RWPE2 (cell line): Measurements from ENCODE around the gene HLTF.
"Not testable (repeated sequence)": the region's sequence is repeated elsewhere in the genome, so short reads cannot be mapped to it uniquely, and the experiment has no call there.

Experiments
- ATAC-seq: fragments of 200-7000 bp; cut with Tn5 transposase; 3 replicates; pipeline ENCODE4 v1.9.1; 2021; ENCODE audit warnings: low read depth
- DNase-seq: peaks from one replicate; pipeline ENCODE4 v3.0.0-alpha.2; 2020; ENCODE audit warnings: low spot score
- H3K27ac ChIP-seq: fragments of 450-650 bp; 2 replicates; pipeline ENCODE4 v1.5.1; 2017; ENCODE audit warnings: mild to moderate bottlenecking; ENCODE audit not compliant: poor library complexity, severe bottlenecking
- H3K27me3 ChIP-seq: fragments of 250-450 bp; sonication (Bioruptor Pico); 2 replicates; pipeline ENCODE4 v1.5.1; 2021; ENCODE audit warnings: mild to moderate bottlenecking, moderate library complexity; ENCODE audit not compliant: insufficient read depth, poor library complexity, severe bottlenecking
- H3K36me3 ChIP-seq: fragments of 250-450 bp; sonication (Bioruptor Pico); 2 replicates; pipeline ENCODE4 v1.5.1; 2020; ENCODE audit warnings: low read depth, mild to moderate bottlenecking, moderate library complexity
- H3K4me1 ChIP-seq: fragments of 250-450 bp; sonication (Bioruptor Pico); 2 replicates; pipeline ENCODE4 v1.5.1; 2021; ENCODE audit warnings: mild to moderate bottlenecking, moderate library complexity; ENCODE audit not compliant: insufficient read depth, poor library complexity, severe bottlenecking
- H3K4me3 ChIP-seq: fragments of 250-450 bp; sonication (Bioruptor Pico); 2 replicates; pipeline ENCODE4 v1.5.1; 2021; ENCODE audit warnings: mild to moderate bottlenecking, moderate library complexity; ENCODE audit not compliant: severe bottlenecking
- H3K9me3 ChIP-seq: fragments of 250-450 bp; sonication (Bioruptor Pico); 2 replicates; pipeline ENCODE4 v1.5.1; 2021; ENCODE audit warnings: mild to moderate bottlenecking, moderate library complexity; ENCODE audit not compliant: severe bottlenecking
- CTCF ChIP-seq: fragments of 450-650 bp; IDR thresholded peaks from one replicate; pipeline ENCODE4 v1.5.1; 2017; ENCODE audit warnings: mild to moderate bottlenecking, moderate library complexity; ENCODE audit not compliant: poor library complexity, severe bottlenecking

Gene HLTF

GRCh38 chr3:148991219-148992026 lies 94.9 kb downstream of the HLTF start, which contains the start of gene GYG1:
GYG1 (plus strand) TSS chr3:148991540; CDS start chr3:148991641, 101 bp downstream.
- Histone ChIP-seq H3K4me1 (no peaks in the 10 kb centered on the region), H3K9me3 (no peaks in the 10 kb centered on the region), H3K36me3 (peaks cover 17% of the 10 kb centered on the region), H3K27me3 (no peaks in the 10 kb centered on the region), H3K4me3 (peak within 1 kb of the TSS; percentile 79), H3K27ac (peak within 1 kb of the TSS; percentile 37)
- TF ChIP-seq CTCF: peak; percentile 54
- ATAC-seq (peak; percentile 88), DNase-seq (peak; percentile 73)

- no peaks in the 10 kb centered on the region for H3K9me3 ChIP-seq
- 0 out of 2 replicates have a peak, but pooled peaks cover 6% of the 10 kb centered on the region for H3K36me3 ChIP-seq
- no peak overlapping the region for H3K27ac ChIP-seq
- ATAC-seq: no peak
- no peak overlapping the region for H3K4me3 ChIP-seq
- no peaks in the 10 kb centered on the region for H3K4me1 ChIP-seq
- no peaks in the 10 kb centered on the region for H3K27me3 ChIP-seq
- no peak for TF ChIP-seq CTCF
- no peak for DNase-seq
Measured at GRCh38 chr3:148990236-148990635, 96.1 kb downstream of the HLTF start.

GRCh38 chr3:148987551-148987950 lies 98.8 kb downstream of the HLTF start:
- ATAC-seq, H3K4me3 ChIP-seq, H3K4me1 ChIP-seq, DNase-seq, H3K27me3 ChIP-seq, H3K27ac ChIP-seq, H3K9me3 ChIP-seq, H3K36me3 ChIP-seq: not testable (repeated sequence)

- no peak for ATAC-seq
- no peak for TF ChIP-seq CTCF
- H3K9me3 ChIP-seq: no peaks in the 10 kb centered on the region
Measured at GRCh38 chr3:148981273-148981672, 105.1 kb downstream of the HLTF start.

More at GRCh38 chr3:148981273-148981672, 105.1 kb downstream of the HLTF start:
- Histone ChIP-seq H3K4me1 (no peaks in the 10 kb centered on the region), H3K27ac (no peak overlapping the region), H3K4me3 (no peak overlapping the region), H3K27me3 (no peaks in the 10 kb centered on the region), H3K36me3 (no peaks in the 10 kb centered on the region)
- DNase-seq: no peak
